Heart left ventricle (tissue), 13 donors: ENCODE data around the gene CHD9.

Experiments
- POLR2A ChIP-seq, 2 donors: fragments of 450-650 bp; IDR thresholded peaks; one replicate each; pipeline ENCODE4 v1.6.1; 2017; ENCODE audit warnings: antibody characterized with exemption in 2 of 2, mild to moderate bottlenecking in 2 of 2, moderate library complexity in 2 of 2
- TF ChIP-seq, protein P1 (sequence below), 12 donors: fragments of 200-600 bp; sonication (generic) in 4 of 12; IDR thresholded peaks; one replicate each; pipeline versions ENCODE4 v1.5.0 to v1.8.0; 2018 to 2022; ENCODE audit warnings: antibody characterized with exemption in 12 of 12, mild to moderate bottlenecking in 5 of 12
- donor health status: ischemic (EF 13 %, LVEDD 7.1; RV severe dilation, severe dysfunction).
- donor health status: DM: no; HTN: yes; CAD: no.
- donor health status: DM: no; HTN: no; CAD: no.
- donor health status: ischemic (EF 25% LVEDD 6.9; RV normal size, moderate dysfunction).
- donor health status: ischemic (EF 25% LVEDD 5.7; RV mildly dilated, moderate dysfunction).
- donor health status: ischemic (EF 35%, LVEDD 5.7; RV mildly dilated, moderate dysfunction).
- donor health status: nonischemic (EF 11% LVEDD 7.7; RV severe dilation, severe dysfunction).
- donor health status: DM: yes; HTN: yes; CAD: no.
- donor health status: PGD.
- donor health status: ischemic (EF 29% LVEDD 5.4; RV normal size, mild dysfunction).
- donor health status: nonischemic (EF 23%, LVEDD 6.1; RV moderate dilation, normal function).

- no peak for TF ChIP-seq POLR2A (IDR thresholded peaks at IDR 0.05)
- TF ChIP-seq, protein P1, sequence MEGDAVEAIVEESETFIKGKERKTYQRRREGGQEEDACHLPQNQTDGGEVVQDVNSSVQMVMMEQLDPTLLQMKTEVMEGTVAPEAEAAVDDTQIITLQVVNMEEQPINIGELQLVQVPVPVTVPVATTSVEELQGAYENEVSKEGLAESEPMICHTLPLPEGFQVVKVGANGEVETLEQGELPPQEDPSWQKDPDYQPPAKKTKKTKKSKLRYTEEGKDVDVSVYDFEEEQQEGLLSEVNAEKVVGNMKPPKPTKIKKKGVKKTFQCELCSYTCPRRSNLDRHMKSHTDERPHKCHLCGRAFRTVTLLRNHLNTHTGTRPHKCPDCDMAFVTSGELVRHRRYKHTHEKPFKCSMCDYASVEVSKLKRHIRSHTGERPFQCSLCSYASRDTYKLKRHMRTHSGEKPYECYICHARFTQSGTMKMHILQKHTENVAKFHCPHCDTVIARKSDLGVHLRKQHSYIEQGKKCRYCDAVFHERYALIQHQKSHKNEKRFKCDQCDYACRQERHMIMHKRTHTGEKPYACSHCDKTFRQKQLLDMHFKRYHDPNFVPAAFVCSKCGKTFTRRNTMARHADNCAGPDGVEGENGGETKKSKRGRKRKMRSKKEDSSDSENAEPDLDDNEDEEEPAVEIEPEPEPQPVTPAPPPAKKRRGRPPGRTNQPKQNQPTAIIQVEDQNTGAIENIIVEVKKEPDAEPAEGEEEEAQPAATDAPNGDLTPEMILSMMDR (IDR thresholded peaks at IDR 0.05): no peak
Measured at GRCh38 chr16:53035176-53035942, 19.4 kb upstream of the CHD9 start.
